H9 (cell line): ENCODE results near the gene FTO. TPM values are rescaled to one million over a fixed set of nuclear protein-coding genes. Genes with fewer than 3 reads are reported as not detected.

ENCODE experiments used
- DNase-seq: peaks from one replicate; pipeline ENCODE4 v3.0.0-alpha.2; 2017
- H2AFZ ChIP-seq: one replicate; pipeline ENCODE4 v1.6.1; 2013; ENCODE audit warnings: mild to moderate bottlenecking, low read length, control low read depth, moderate library complexity
- H2AK5ac ChIP-seq: 2 replicates; pipeline ENCODE4 v1.6.1; 2013; ENCODE audit warnings: low read length, control low read depth, mixed read lengths; ENCODE audit not compliant: insufficient read length
- H2BK120ac ChIP-seq: one replicate; pipeline ENCODE4 v1.6.1; 2013; ENCODE audit warnings: low read depth, mild to moderate bottlenecking, low read length, control low read depth, inconsistent platforms; ENCODE audit not compliant: poor library complexity, severe bottlenecking
- H2BK12ac ChIP-seq: 2 replicates; pipeline ENCODE4 v1.6.1; 2013; ENCODE audit warnings: low read length, control low read depth, mixed read lengths, low read depth; ENCODE audit not compliant: insufficient read length
- H2BK15ac ChIP-seq: 2 replicates; pipeline ENCODE4 v1.6.1; 2013; ENCODE audit warnings: low read depth, low read length, control low read depth
- H2BK20ac ChIP-seq: one replicate; pipeline ENCODE4 v1.6.1; 2013; ENCODE audit warnings: low read depth, mild to moderate bottlenecking, low read length, control low read depth, inconsistent platforms; ENCODE audit not compliant: poor library complexity, severe bottlenecking
- H2BK5ac ChIP-seq: 2 replicates; pipeline ENCODE4 v1.6.1; 2013; ENCODE audit warnings: low read length, control low read depth, mixed read lengths; ENCODE audit not compliant: insufficient read length
- H3K14ac ChIP-seq: 2 replicates; pipeline ENCODE4 v1.6.1; 2013; ENCODE audit warnings: low read length, control low read depth; ENCODE audit not compliant: insufficient read depth
- H3K18ac ChIP-seq: 2 replicates; pipeline ENCODE4 v1.6.1; 2013; ENCODE audit warnings: low read depth, mild to moderate bottlenecking, mixed read lengths, low read length, control low read depth; ENCODE audit not compliant: insufficient read length
- H3K23ac ChIP-seq: 2 replicates; pipeline ENCODE4 v1.6.1; 2013; ENCODE audit warnings: low read length, control low read depth, mixed read lengths, low read depth; ENCODE audit not compliant: insufficient read length
- H3K23me2 ChIP-seq: 2 replicates; pipeline ENCODE4 v1.6.1; 2013; ENCODE audit warnings: low read depth, mild to moderate bottlenecking, mixed read lengths, low read length, control low read depth; ENCODE audit not compliant: insufficient read length, poor library complexity, severe bottlenecking
- H3K27ac ChIP-seq: 2 replicates; pipeline ENCODE4 v1.5.1; 2013; ENCODE audit warnings: low read length, control low read depth, mixed read lengths, low read depth; ENCODE audit not compliant: insufficient read length
- H3K27me3 ChIP-seq: 2 replicates; pipeline ENCODE4 v1.6.1; 2013; ENCODE audit warnings: low read length, control low read depth, inconsistent platforms; ENCODE audit not compliant: insufficient read depth
- H3K4ac ChIP-seq: 2 replicates; pipeline ENCODE4 v1.6.1; 2013; ENCODE audit warnings: low read depth, mild to moderate bottlenecking, control low read depth, inconsistent platforms, low read length, moderate library complexity
- H3K4me1 ChIP-seq: 2 replicates; pipeline ENCODE4 v1.6.1; 2013; ENCODE audit warnings: low read length, control low read depth, inconsistent platforms; ENCODE audit not compliant: insufficient read depth
- H3K4me2 ChIP-seq: 2 replicates; pipeline ENCODE4 v1.6.1; 2013; ENCODE audit warnings: low read length, control low read depth, mixed read lengths; ENCODE audit not compliant: insufficient read length, insufficient read depth
- H3K56ac ChIP-seq: 2 replicates; pipeline ENCODE4 v1.6.1; 2013; ENCODE audit warnings: low read depth, mild to moderate bottlenecking, mixed read lengths, low read length, control low read depth; ENCODE audit not compliant: insufficient read length
- H3K79me1 ChIP-seq: 2 replicates; pipeline ENCODE4 v1.6.1; 2013; ENCODE audit warnings: low read depth, mild to moderate bottlenecking, moderate library complexity, low read length, control low read depth, inconsistent platforms; ENCODE audit not compliant: insufficient read depth, poor library complexity, severe bottlenecking
- H3K79me2 ChIP-seq: 2 replicates; pipeline ENCODE4 v1.6.1; 2013; ENCODE audit warnings: low read length, control low read depth, inconsistent platforms; ENCODE audit not compliant: insufficient read depth
- H3K9ac ChIP-seq: 2 replicates; pipeline ENCODE4 v1.6.1; 2013; ENCODE audit warnings: low read length, control low read depth, mixed read lengths; ENCODE audit not compliant: insufficient read length; ENCODE audit errors: extremely low read depth
- H3K9me3 ChIP-seq: one replicate; pipeline ENCODE4 v1.6.1; 2013; ENCODE audit warnings: low read depth, low read length, inconsistent platforms; ENCODE audit not compliant: control insufficient read depth
- H3T11ph ChIP-seq: one replicate; pipeline ENCODE4 v1.6.1; 2013; ENCODE audit warnings: mild to moderate bottlenecking, low read length, control low read depth, inconsistent platforms
- H4K20me1 ChIP-seq: one replicate; pipeline ENCODE4 v1.6.1; 2013; ENCODE audit not compliant: control insufficient read depth, insufficient read length, insufficient read depth
- H4K5ac ChIP-seq: 2 replicates; pipeline ENCODE4 v1.6.1; 2013; ENCODE audit warnings: low read depth, mild to moderate bottlenecking, mixed read lengths, low read length, control low read depth; ENCODE audit not compliant: insufficient read length
- H4K8ac ChIP-seq: replicated peaks from 2 replicates; pipeline ENCODE4 v1.6.1; 2013; ENCODE audit warnings: low read length, control low read depth, mixed read lengths, low read depth; ENCODE audit not compliant: insufficient read length
- H4K91ac ChIP-seq: 2 replicates; pipeline ENCODE4 v1.6.1; 2013; ENCODE audit warnings: low read depth, mild to moderate bottlenecking, moderate library complexity, mixed read lengths, low read length, control low read depth; ENCODE audit not compliant: insufficient read length
- H3K27ac Mint-ChIP-seq, 3 experiments: 2 replicates in 2 of 3; 3 replicates in 1 of 3; pipeline ENCODE4 v1.8.0; 2020 to 2021; ENCODE audit warnings: mixed read lengths in 3 of 3, mild to moderate bottlenecking in 1 of 3, moderate library complexity in 1 of 3
- H3K27me3 Mint-ChIP-seq: 2 replicates; pipeline ENCODE4 v1.8.0; 2021; ENCODE audit warnings: low read depth, mild to moderate bottlenecking, moderate library complexity, mixed read lengths
- H3K36me3 Mint-ChIP-seq, 3 experiments: 2 replicates in 2 of 3; 3 replicates in 1 of 3; pipeline ENCODE4 v1.8.0; 2020 to 2021; ENCODE audit warnings: low read depth in 3 of 3, mixed read lengths in 3 of 3; ENCODE audit not compliant: insufficient read depth in 1 of 3
- H3K4me1 Mint-ChIP-seq, 2 experiments: 2 replicates each; pipeline ENCODE4 v1.8.0; 2020; ENCODE audit warnings: mixed read lengths in 2 of 2
- H3K4me3 Mint-ChIP-seq, 2 experiments: 2 replicates in 1 of 2; 3 replicates in 1 of 2; pipeline ENCODE4 v1.8.0; 2020 to 2021; ENCODE audit warnings: mild to moderate bottlenecking in 2 of 2, mixed read lengths in 2 of 2, moderate library complexity in 1 of 2
- H3K9me3 Mint-ChIP-seq, 2 experiments: 2 replicates in 1 of 2; 3 replicates in 1 of 2; pipeline ENCODE4 v1.8.0; 2020; ENCODE audit warnings: mild to moderate bottlenecking in 2 of 2, mixed read lengths in 2 of 2, moderate library complexity in 1 of 2
- CTCF ChIP-seq: fragments of 200-600 bp; sonication (generic); conservative IDR thresholded peaks from 3 replicates; pipeline ENCODE4 v1.8.0; 2021; ENCODE audit warnings: antibody characterized with exemption, mild to moderate bottlenecking
- WGBS: extraction: QIAGEN DNeasy Blood & Tissue Kit; methylation state at CpG from one replicate; pipeline ENCODE4 v1.1.7; 2013; ENCODE audit warnings: missing lambda C conversion rate, low lambda C conversion rate, mixed read lengths; ENCODE audit not compliant: insufficient read length; ENCODE audit errors: extremely low coverage; 5-methylcytosine and 5-hydroxymethylcytosine counted together
- total RNA-seq: library from RNA; stranded (reverse); gene quantifications from 2 replicates; pipeline ENCODE4 v1.2.1, GENCODE V29; 2021

The FTO gene
- total RNA-seq, 1 experiment from 2014 or later = 67.9 TPM

DNA sequence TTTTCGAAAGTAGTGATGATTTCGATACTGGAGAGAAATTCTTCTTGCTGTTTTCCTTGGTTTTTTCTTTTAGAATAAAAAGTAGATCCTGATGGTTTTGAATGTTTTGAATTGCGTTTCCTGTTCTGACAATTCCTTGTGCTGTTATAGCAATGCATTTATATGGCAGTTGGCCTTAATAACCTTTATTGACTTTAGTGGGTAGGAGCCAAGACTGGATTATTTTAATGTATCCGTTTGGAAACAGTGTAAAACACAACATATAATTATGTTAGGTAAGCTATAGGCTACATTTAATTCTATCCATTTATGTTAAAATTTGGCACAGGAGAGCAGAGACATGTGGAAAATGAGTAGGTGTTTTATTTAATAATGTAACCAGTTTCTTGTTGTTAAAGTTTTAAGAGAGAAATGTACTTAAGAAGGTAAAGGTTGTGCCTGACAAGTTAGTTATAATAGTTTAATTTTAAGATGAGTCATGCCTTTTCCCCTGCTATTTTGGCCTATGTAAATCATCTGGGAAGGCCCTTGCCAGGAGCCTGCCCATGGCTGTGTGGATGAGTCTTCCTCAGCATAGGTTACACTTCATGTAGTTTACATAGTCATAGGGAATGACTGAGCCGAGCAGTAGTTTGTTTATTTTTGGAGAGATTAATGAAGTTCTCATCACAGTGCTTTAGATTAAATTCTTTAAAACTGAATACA lies 189.9 kb downstream of the FTO start:
- Histone ChIP-seq H3T11ph (no peak overlapping the region), H3K27ac (no peak overlapping the region), H2AFZ (no peak overlapping the region), H3K79me2 (no peaks in the 10 kb centered on the region), H2AK5ac (no peak overlapping the region), H3K14ac (no peak overlapping the region), H4K20me1 (no peaks in the 10 kb centered on the region), H2BK15ac (no peak overlapping the region), H4K5ac (no peak overlapping the region), H3K27me3 (no peaks in the 10 kb centered on the region), H2BK12ac (no peak overlapping the region), H3K18ac (no peak overlapping the region), H4K8ac (no peak overlapping the region), H3K9me3 (no peaks in the 10 kb centered on the region), H3K4ac (no peak overlapping the region), H3K23me2 (no peaks in the 10 kb centered on the region), H2BK120ac (no peak overlapping the region), H3K4me1 (no peaks in the 10 kb centered on the region), H3K4me2 (no peak overlapping the region), H3K9ac (no peak overlapping the region), H3K56ac (no peak overlapping the region), H4K91ac (no peak overlapping the region), H3K79me1 (no peaks in the 10 kb centered on the region), H3K23ac (no peak overlapping the region), H2BK5ac (no peak overlapping the region), H2BK20ac (no peak overlapping the region)
- Mint-ChIP-seq H3K4me1 (peaks cover 4 to 5% of the 10 kb centered on the region in 2 experiments), H3K36me3 (peaks cover 0 to 3% (median 0%) of the 10 kb centered on the region in 3 experiments; a peak in 2 of 7 replicates), H3K9me3 (no peaks in the 10 kb centered on the region), H3K27ac (no peak overlapping the region), H3K27me3 (no peaks in the 10 kb centered on the region), H3K4me3 (no peak overlapping the region)
- no peak for DNase-seq
- no peak for TF ChIP-seq CTCF
- no CpG with 5 or more reads among the region's 5 CpGs for WGBS
